ENCODE measurements around the gene INCA1.
A peak's percentile ranks its signal among the peaks of the same experiment; 100 is the strongest.
"Not testable (repeated sequence)": the region's sequence is repeated elsewhere in the genome, so short reads cannot be mapped to it uniquely, and the experiment has no call there.

The INCA1 gene

DNA sequence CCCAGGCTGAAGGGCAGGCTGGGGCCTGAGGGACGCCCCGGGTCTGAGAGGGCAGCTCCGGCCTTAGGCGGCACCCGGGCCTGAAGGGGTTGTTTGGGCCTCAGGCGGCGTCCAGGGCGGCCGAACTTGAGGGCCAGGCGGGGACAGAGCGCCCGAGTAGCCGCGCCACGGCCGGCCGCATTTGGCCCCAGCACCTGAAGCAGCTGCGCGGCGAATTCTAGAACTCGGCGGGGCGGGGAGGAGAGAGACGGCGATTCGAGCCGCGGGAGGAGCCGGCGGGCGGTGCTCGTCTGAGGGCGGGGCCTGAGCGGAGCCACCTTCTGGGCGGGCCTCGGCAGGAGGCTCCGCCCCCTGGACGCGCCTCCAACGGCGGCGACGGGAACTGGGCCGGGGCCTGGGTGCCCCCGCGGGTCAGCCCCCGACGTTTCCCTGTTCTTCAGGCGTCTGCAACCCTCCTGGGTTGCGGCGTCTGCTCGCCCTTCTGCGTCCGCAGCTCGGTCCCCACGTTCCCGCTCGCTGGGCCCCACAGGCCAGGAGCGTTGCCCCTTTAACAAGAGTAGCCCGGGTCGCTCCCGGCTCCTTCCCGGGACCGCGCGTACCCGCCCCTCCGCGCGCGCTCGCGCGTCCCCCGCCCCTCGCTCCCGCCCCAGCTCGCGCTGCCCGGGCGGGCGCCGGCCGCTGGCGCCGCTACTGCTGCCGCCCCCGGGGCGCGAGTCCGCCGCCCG lies at the start of gene INCA1, which contains the start of gene KIF1C:
TSS of gene INCA1 (minus strand) at position 221 of the 725 bp plus-strand sequence. CDS start 3,085 bp downstream, outside the sequence.
TSS of gene KIF1C (plus strand) at position 649 of the 725 bp plus-strand sequence. CDS start 2,297 bp downstream, outside the sequence.
- peak; percentile 95 for DNase-seq

GRCh38 chr17:5045496-5045895 lies 48.2 kb upstream of the INCA1 start:
- DNase-seq = no peak

GRCh38 chr17:5044630-5045029 lies 47.3 kb upstream of the INCA1 start:
- DNase-seq = no peak

DNA sequence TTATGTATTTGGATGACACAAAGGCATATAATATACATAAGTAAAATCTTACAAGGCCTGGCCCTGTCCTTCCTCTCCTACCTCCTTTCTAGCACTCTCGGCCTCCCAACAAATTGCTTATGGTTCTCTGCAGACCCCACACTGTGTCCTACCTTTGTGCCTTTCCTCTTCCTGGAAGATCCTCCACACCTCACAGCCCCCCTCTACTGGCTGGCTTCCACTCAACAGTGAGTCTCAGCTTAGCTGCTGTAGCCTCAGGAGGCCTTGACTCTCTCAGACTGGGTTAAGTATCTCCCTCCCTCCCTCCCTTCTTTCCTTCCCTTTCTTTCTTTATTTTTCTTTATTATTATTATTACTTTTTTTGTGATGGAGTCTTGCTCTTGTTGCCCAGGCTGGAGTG lies 46.2 kb upstream of the INCA1 start:
- DNase-seq = no peak

- no peak for DNase-seq
Measured at GRCh38 chr17:5042157-5043022, 45.1 kb upstream of the INCA1 start.

GRCh38 chr17:5035315-5035714 lies 38.0 kb upstream of the INCA1 start, which contains the start of gene SLC52A1:
Gene SLC52A1 (minus strand): TSS chr17:5035426. CDS start chr17:5034606, 820 bp downstream.
- DNase-seq = no peak

- no peak for DNase-seq
Measured at GRCh38 chr17:5034651-5035050, 37.3 kb upstream of the INCA1 start.

DNA sequence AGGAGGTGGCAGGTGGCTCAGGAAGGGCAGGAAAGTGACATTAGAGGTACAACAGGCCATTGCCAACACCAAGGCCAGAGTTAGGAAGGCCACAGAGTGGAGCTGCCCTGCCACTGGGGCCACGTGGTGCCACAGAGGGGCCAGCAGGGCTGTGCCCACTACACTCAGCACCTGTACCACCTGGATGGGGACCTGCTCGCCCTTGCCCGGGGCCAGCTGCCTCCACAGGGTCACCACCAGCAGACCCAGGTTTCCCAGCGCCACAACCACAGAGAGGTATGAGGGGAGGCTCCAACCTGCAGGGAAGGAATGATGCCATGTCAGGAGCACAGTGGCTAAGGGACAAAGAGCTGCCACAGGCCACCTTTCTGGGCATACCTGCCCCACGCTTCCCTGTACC lies 36.7 kb upstream of the INCA1 start:
- no peak for DNase-seq

GRCh38 chr17:5033352-5034015 lies 36.2 kb upstream of the INCA1 start:
- no peak for DNase-seq

GRCh38 chr17:5032865-5033264 lies 35.5 kb upstream of the INCA1 start:
- DNase-seq = no peak

- peak; percentile 81 for DNase-seq
Measured at GRCh38 chr17:5031365-5032082, 34.2 kb upstream of the INCA1 start.

GRCh38 chr17:5030168-5030567 lies 32.8 kb upstream of the INCA1 start:
- DNase-seq = not testable (repeated sequence)

- DNase-seq = no peak
Measured at GRCh38 chr17:5027916-5028315, 30.6 kb upstream of the INCA1 start.

DNA sequence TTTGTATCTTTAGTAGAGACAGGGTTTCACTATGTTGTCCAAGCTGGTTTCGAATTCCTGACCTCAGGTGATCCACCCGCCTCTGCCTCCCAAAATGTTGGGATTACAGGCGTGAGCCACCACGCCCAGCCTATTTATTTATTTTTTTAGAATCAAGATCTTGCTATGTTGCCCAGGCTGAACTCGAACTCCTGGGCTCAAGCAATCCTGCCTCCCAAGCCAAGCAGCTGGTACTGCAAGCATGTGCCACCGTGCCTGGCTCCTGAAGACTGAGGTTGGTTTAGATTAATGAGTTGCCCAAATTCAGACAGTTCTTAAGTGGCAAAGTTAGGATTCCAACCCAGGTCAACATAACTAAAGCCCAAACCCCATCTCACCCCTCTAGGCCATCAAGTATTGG lies 30.0 kb upstream of the INCA1 start:
- no peak for DNase-seq

DNA sequence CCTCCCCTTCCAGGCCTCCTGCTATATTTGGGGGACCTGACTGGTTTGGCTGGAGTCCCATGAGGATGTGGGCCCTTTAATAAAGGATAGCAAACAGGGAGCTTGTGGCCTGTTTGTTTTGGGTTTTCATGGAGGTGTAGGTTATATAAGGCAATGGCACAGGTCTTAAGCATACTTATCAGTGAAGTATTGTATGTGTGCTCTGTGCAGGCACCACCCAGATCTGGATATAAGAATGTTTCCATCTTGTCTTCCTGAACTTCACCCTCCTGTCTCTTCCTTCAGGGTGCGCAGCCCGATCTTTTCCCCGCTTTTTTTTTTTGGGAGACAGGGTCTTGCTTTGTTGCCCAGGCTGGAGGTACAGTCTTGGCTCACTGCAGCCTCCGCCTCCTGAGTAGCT lies 27.3 kb upstream of the INCA1 start:
- DNase-seq = no peak

DNA sequence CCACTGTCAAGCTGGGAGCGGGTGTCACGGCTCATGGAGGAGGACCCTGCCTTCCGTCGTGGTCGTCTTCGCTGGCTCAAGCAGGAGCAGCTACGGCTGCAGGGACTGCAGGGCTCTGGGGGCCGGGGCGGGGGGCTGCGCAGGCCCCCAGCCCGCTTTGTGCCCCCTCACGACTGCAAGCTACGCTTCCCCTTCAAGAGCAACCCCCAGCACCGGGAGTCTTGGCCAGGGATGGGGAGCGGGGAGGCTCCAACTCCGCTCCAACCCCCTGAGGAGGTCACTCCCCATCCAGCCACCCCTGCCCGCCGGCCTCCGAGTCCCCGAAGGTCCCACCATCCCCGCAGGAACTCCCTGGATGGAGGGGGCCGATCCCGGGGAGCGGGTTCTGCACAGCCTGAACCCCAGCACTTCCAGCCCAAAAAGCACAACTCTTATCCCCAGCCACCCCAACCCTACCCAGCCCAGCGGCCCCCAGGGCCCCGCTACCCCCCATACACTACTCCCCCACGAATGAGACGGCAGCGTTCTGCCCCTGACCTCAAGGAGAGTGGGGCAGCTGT lies 26.3 kb upstream of the INCA1 start:
- no peak for DNase-seq

DNA sequence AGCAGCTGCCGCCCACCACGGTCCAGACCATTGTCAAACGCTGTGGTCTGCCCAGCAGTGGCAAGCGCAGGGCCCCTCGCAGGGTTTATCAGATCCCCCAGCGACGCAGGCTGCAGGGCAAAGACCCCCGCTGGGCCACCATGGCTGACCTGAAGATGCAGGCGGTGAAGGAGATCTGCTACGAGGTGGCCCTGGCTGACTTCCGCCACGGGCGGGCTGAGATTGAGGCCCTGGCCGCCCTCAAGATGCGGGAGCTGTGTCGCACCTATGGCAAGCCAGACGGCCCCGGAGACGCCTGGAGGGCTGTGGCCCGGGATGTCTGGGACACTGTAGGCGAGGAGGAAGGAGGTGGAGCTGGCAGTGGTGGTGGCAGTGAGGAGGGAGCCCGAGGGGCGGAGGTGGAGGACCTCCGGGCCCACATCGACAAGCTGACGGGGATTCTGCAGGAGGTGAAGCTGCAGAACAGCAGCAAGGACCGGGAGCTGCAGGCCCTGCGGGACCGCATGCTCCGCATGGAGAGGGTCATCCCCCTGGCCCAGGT lies 24.9 kb upstream of the INCA1 start:
- no peak for DNase-seq

GRCh38 chr17:5020502-5021023 lies 23.2 kb upstream of the INCA1 start:
- no peak for DNase-seq

GRCh38 chr17:5019475-5019956 lies 22.2 kb upstream of the INCA1 start:
- no peak for DNase-seq

GRCh38 chr17:5014357-5014756 lies 17.0 kb upstream of the INCA1 start:
- no peak for DNase-seq

GRCh38 chr17:5011928-5012327 lies 14.6 kb upstream of the INCA1 start:
- no peak for DNase-seq
